K562 (cell line): ENCODE results near the gene SUPT7L. TPM values are rescaled to one million over a fixed set of nuclear protein-coding genes. Genes with fewer than 3 reads are reported as not detected.

ENCODE experiments used
- BDP1 ChIP-seq: IDR thresholded peaks from 3 replicates; pipeline ENCODE4 v1.6.1; 2011; ENCODE audit not compliant: insufficient read length, insufficient read depth
- BRF1 ChIP-seq: IDR thresholded peaks from 3 replicates; pipeline ENCODE4 v1.6.1; 2011; ENCODE audit warnings: borderline replicate concordance, mild to moderate bottlenecking; ENCODE audit not compliant: insufficient read length; ENCODE audit errors: extremely low read depth
- DPF2 ChIP-seq: fragments of 450-650 bp; IDR thresholded peaks from 2 replicates; pipeline ENCODE4 v1.6.1; 2016
- HLTF ChIP-seq: fragments of 450-650 bp; IDR thresholded peaks from 2 replicates; pipeline ENCODE4 v1.6.1; 2016
- HNRNPUL1 ChIP-seq: fragments of 200-400 bp; formaldehyde crosslinking; IDR thresholded peaks from 2 replicates; pipeline ENCODE4 v1.6.1; 2017; ENCODE audit warnings: low read length
- KAT8 ChIP-seq: fragments of 450-650 bp; IDR thresholded peaks from 2 replicates; pipeline ENCODE4 v1.6.1; 2016; ENCODE audit warnings: low read depth, mild to moderate bottlenecking
- KLF13 ChIP-seq: fragments of 450-650 bp; IDR thresholded peaks from 2 replicates; pipeline ENCODE4 v1.6.1; 2016; ENCODE audit warnings: missing genetic modification characterization, low read depth, mild to moderate bottlenecking, missing compliant biosample characterization, moderate library complexity, borderline replicate concordance
- MAFK ChIP-seq: IDR thresholded peaks from 2 replicates; pipeline ENCODE4 v1.6.1; 2011; ENCODE audit warnings: low read length, improper control_type of control experiment
- PCBP1 ChIP-seq: fragments of 200-400 bp; formaldehyde crosslinking; IDR thresholded peaks from 2 replicates; pipeline ENCODE4 v1.6.1; 2018; ENCODE audit warnings: mild to moderate bottlenecking, low read depth, low read length; ENCODE audit not compliant: poor library complexity, severe bottlenecking
- PML ChIP-seq: IDR thresholded peaks from 2 replicates; pipeline ENCODE4 v1.6.1; 2012; ENCODE audit warnings: low read length, inconsistent platforms
- POLR2H ChIP-seq: IDR thresholded peaks from 2 replicates; pipeline ENCODE4 v1.6.1; 2016; ENCODE audit warnings: missing genetic modification characterization, low read depth, mild to moderate bottlenecking, control low read depth, missing compliant biosample characterization, moderate library complexity
- RBBP5 ChIP-seq: fragments of 200-600 bp; sonication (generic); IDR thresholded peaks from 2 replicates; pipeline ENCODE4 v1.6.1; 2012; ENCODE audit warnings: borderline replicate concordance, mild to moderate bottlenecking, low read length, control low read depth, inconsistent platforms; ENCODE audit not compliant: insufficient read depth, poor library complexity, severe bottlenecking
- RREB1 ChIP-seq: fragments of 250-450 bp; sonication (Bioruptor Pico); IDR thresholded peaks from 2 replicates; pipeline ENCODE4 v1.4.0; 2020
- RUNX1 ChIP-seq: sonication (generic); IDR thresholded peaks from 2 replicates; pipeline ENCODE4 v1.6.1; 2016; ENCODE audit warnings: antibody characterized with exemption, low read depth
- SIRT6 ChIP-seq: IDR thresholded peaks from one replicate; pipeline ENCODE4 v1.6.1; 2012; ENCODE audit warnings: low read depth, mild to moderate bottlenecking, control low read depth, inconsistent platforms, low read length, moderate library complexity
- SMAD3 ChIP-seq: fragments of 450-650 bp; formaldehyde crosslinking; conservative IDR thresholded peaks from 2 replicates; pipeline ENCODE4 v1.4.0; 2020; ENCODE audit warnings: mild to moderate bottlenecking
- SNAPC5 ChIP-seq: fragments of 250-450 bp; sonication (Bioruptor Pico); IDR thresholded peaks from 2 replicates; pipeline ENCODE4 v1.8.0; 2021; ENCODE audit warnings: moderate library complexity, mild to moderate bottlenecking, inconsistent platforms
- TAF15 ChIP-seq: fragments of 200-400 bp; formaldehyde crosslinking; IDR thresholded peaks from 2 replicates; pipeline ENCODE4 v1.6.1; 2017; ENCODE audit warnings: mild to moderate bottlenecking, low read depth, low read length, moderate library complexity
- TAF7 ChIP-seq: fragments of 450-650 bp; IDR thresholded peaks from 2 replicates; pipeline ENCODE4 v1.6.1; 2016; ENCODE audit warnings: missing genetic modification characterization, missing compliant biosample characterization
- ZHX1 ChIP-seq: fragments of 150-350 bp; conservative IDR thresholded peaks from 2 replicates; pipeline ENCODE4 v1.6.1; 2014; ENCODE audit warnings: low read length
- ZNF124 ChIP-seq: sonication (generic); formaldehyde crosslinking; IDR thresholded peaks from 2 replicates; pipeline ENCODE4 v1.8.1; 2022; ENCODE audit warnings: missing genetic modification reagents
- ZNF212 ChIP-seq: fragments of 450-650 bp; formaldehyde crosslinking; IDR thresholded peaks from 2 replicates; pipeline ENCODE4 v1.4.0; 2020; ENCODE audit warnings: mild to moderate bottlenecking
- ZNF384 ChIP-seq: IDR thresholded peaks from 2 replicates; pipeline ENCODE4 v1.6.1; 2012; ENCODE audit warnings: low read depth, low read length, improper control_type of control experiment
- ZNF668 ChIP-seq: fragments of 250-450 bp; sonication (Bioruptor Pico); IDR thresholded peaks from 2 replicates; pipeline ENCODE4 v1.8.0; 2022; ENCODE audit warnings: mild to moderate bottlenecking, inconsistent platforms
- polyA plus RNA-seq, 8 experiments: library from polyadenylated mRNA; depleted of rRNA in 4 of 8; stranded (reverse) in 5 of 8; unstranded in 3 of 8; fragments of >200 nt; fragmentation: Nextera tagmentation in 2 of 8; fragmentation: Illumina TruSeq in 1 of 8; extraction: Ambion mirVana in 2 of 8; extraction: Trizol in 1 of 8; gene quantifications; 2 replicates each; pipeline versions ENCODE4 v1.2.1 to v1.2.3, GENCODE V29; 2011 to 2014; ENCODE audit warnings: inconsistent platforms in 1 of 8, missing spikeins in 1 of 8
- total RNA-seq, 7 experiments: library from RNA; depleted of rRNA in 6 of 7; stranded (reverse); fragments of >200 nt in 6 of 7; fragmentation: Illumina TruSeq in 2 of 7; extraction: Trizol in 2 of 7; gene quantifications; 2 replicates each; pipeline versions ENCODE4 v1.2.1 to v1.2.3, GENCODE V29; 2011 to 2021; ENCODE audit warnings: low replicate concordance in 1 of 7

Gene SUPT7L
- total and polyA plus RNA-seq, 9 of the 15 experiments (the other 6 are each of a cell fraction or from before 2014, with no cell fraction given): 22.0 to 72.8 (median 40.2) TPM

GRCh38 chr2:27667446-27667845, 4.0 kb upstream of the SUPT7L start (continued):
- TF ChIP-seq SIRT6 (no peak), HLTF (no peak), ZNF384 (no peak), SMAD3 (CRISPR knock-in tag) (no peak), MAFK (peak; percentile 27; the same call in 1 of the 2 replicates), KLF13 (no peak), SNAPC5 (CRISPR knock-in tag) (no peak), KAT8 (no peak), PCBP1 (no peak), PML (no peak), ZHX1 (no peak), TAF15 (no peak), POLR2H (tag) (0 out of 2 replicates have a peak, but pooled peaks have one; percentile 22), BRF1 (no peak), DPF2 (peak; percentile 48; the same call in 1 of the 2 replicates), HNRNPUL1 (no peak), RREB1 (CRISPR knock-in tag) (no peak), BDP1 (no peak), ZNF212 (CRISPR knock-in tag) (no peak), TAF7 (tag) (no peak), ZNF124 (CRISPR knock-in tag) (no peak), RBBP5 (no peak), ZNF668 (CRISPR knock-in tag) (no peak), RUNX1 (no peak)
